Measurements from ENCODE around the gene PES1.
"Not testable (repeated sequence)": the region's sequence is repeated elsewhere in the genome, so short reads cannot be mapped to it uniquely, and the experiment has no call there.

The PES1 gene

GRCh38 chr22:30555282-30556210 lies 36.2 kb downstream of the PES1 start:
- DNase-seq (ENCODE audit: low read depth in 1 of 2, low spot score in 1 of 2) = no peak

GRCh38 chr22:30553971-30554370 lies 37.7 kb downstream of the PES1 start:
- DNase-seq (ENCODE audit: low read depth in 1 of 2, low spot score in 1 of 2) = no peak

- DNase-seq (ENCODE audit: low read depth in 1 of 2, low spot score in 1 of 2) = no peak
Observed at GRCh38 chr22:30552719-30553118, 39.0 kb downstream of the PES1 start.

- DNase-seq (ENCODE audit: low read depth in 1 of 2, low spot score in 1 of 2) = not testable (repeated sequence)
Observed at GRCh38 chr22:30551813-30552212, 39.9 kb downstream of the PES1 start.

GRCh38 chr22:30547188-30547587 lies 44.5 kb downstream of the PES1 start:
- no peak for DNase-seq (ENCODE audit: low read depth in 1 of 2, low spot score in 1 of 2)

- no peak for DNase-seq (ENCODE audit: low read depth in 1 of 2, low spot score in 1 of 2)
Observed at GRCh38 chr22:30546616-30547015, 45.1 kb downstream of the PES1 start, which contains the start of gene SEC14L6. Gene SEC14L6, minus strand, starts transcription at chr22:30546741. Its CDS starts 59 bp downstream, at chr22:30546682.

GRCh38 chr22:30542811-30543188 lies 48.9 kb downstream of the PES1 start:
- no peak for DNase-seq (ENCODE audit: low read depth in 1 of 2, low spot score in 1 of 2)

GRCh38 chr22:30541961-30542810 lies 49.5 kb downstream of the PES1 start:
- DNase-seq (ENCODE audit: low read depth in 1 of 2, low spot score in 1 of 2) = no peak

- DNase-seq (ENCODE audit: low read depth in 1 of 2, low spot score in 1 of 2) = not testable (repeated sequence)
Observed at GRCh38 chr22:30541511-30541910, 50.2 kb downstream of the PES1 start.

- no peak for DNase-seq (ENCODE audit: low read depth in 1 of 2, low spot score in 1 of 2)
Observed at GRCh38 chr22:30539368-30539767, 52.3 kb downstream of the PES1 start.

- DNase-seq (ENCODE audit: low read depth in 1 of 2, low spot score in 1 of 2) = no peak
Observed at GRCh38 chr22:30538280-30538679, 53.4 kb downstream of the PES1 start.

GRCh38 chr22:30537083-30537731 lies 54.5 kb downstream of the PES1 start:
- DNase-seq (ENCODE audit: low read depth in 1 of 2, low spot score in 1 of 2) = no peak

GRCh38 chr22:30535182-30535581 lies 56.5 kb downstream of the PES1 start:
- no peak for DNase-seq (ENCODE audit: low read depth in 1 of 2, low spot score in 1 of 2)

GRCh38 chr22:30531651-30532608 lies 59.8 kb downstream of the PES1 start:
- no peak for DNase-seq (ENCODE audit: low read depth in 1 of 2, low spot score in 1 of 2)

GRCh38 chr22:30526656-30527055 lies 65.1 kb downstream of the PES1 start:
- DNase-seq (ENCODE audit: low read depth in 1 of 2, low spot score in 1 of 2) = no peak
